Stomach smooth muscle (tissue), 2 donors: ENCODE data around the gene STK32C.

Source experiments
- H3K27ac ChIP-seq: one replicate; pipeline ENCODE4 v1.7.0; 2013; ENCODE audit warnings: mild to moderate bottlenecking, low read length, inconsistent platforms
- H3K27me3 ChIP-seq, 2 donors: one replicate each; pipeline ENCODE4 v1.7.0; 2013; ENCODE audit warnings: low read length in 2 of 2; ENCODE audit not compliant: insufficient read depth in 2 of 2, control insufficient read depth in 1 of 2
- H3K36me3 ChIP-seq, 2 donors: one replicate each; pipeline ENCODE4 v1.7.0; 2013; ENCODE audit warnings: low read length in 2 of 2; ENCODE audit not compliant: control insufficient read depth in 2 of 2, insufficient read depth in 2 of 2
- H3K4me1 ChIP-seq: one replicate; pipeline ENCODE4 v1.7.0; 2013; ENCODE audit warnings: low read length; ENCODE audit not compliant: control insufficient read depth, insufficient read depth
- H3K4me3 ChIP-seq, 2 donors: one replicate each; pipeline ENCODE4 v1.7.0; 2013; ENCODE audit warnings: low read length in 2 of 2
- H3K9ac ChIP-seq, 2 donors: one replicate each; pipeline ENCODE4 v1.7.0; 2013; ENCODE audit warnings: low read length in 2 of 2, mild to moderate bottlenecking in 1 of 2
- H3K9me3 ChIP-seq, 2 donors: one replicate each; pipeline ENCODE4 v1.7.0; 2013; ENCODE audit warnings: low read length in 2 of 2; ENCODE audit not compliant: control insufficient read depth in 2 of 2
- donor health status: healthy.
- donor health status: Pancreatic carcinoma.

STK32C gene

DNA sequence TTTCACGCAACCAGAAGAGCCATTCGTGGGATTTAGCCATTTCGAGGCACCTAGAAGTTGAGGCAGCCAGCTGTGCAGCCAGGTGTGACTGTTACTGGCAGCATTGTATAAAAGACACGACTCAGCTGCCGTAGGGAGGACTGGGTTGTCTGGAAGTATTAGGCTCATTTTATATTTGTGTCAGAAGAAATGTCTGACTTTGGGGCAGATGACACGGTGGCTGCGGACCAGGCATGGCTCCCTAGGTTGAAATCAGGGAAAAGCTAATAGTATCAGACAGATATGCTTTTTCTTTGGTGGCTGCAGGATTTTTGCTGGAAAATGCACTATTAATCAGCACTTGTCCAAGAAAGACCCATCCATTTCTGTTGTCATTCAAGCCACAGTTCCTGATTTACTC lies 125.2 kb downstream of the STK32C start:
- no peak overlapping the region for H3K9ac ChIP-seq
- H3K9me3 ChIP-seq: no peaks in the 10 kb centered on the region
- no peak overlapping the region for H3K4me3 ChIP-seq
- no peak overlapping the region for H3K27ac ChIP-seq
- no peaks in the 10 kb centered on the region for H3K36me3 ChIP-seq
- H3K27me3 ChIP-seq: peaks cover 24 to 39% of the 10 kb centered on the region in 2 donors
- H3K4me1 ChIP-seq: peaks cover 22% of the 10 kb centered on the region

DNA sequence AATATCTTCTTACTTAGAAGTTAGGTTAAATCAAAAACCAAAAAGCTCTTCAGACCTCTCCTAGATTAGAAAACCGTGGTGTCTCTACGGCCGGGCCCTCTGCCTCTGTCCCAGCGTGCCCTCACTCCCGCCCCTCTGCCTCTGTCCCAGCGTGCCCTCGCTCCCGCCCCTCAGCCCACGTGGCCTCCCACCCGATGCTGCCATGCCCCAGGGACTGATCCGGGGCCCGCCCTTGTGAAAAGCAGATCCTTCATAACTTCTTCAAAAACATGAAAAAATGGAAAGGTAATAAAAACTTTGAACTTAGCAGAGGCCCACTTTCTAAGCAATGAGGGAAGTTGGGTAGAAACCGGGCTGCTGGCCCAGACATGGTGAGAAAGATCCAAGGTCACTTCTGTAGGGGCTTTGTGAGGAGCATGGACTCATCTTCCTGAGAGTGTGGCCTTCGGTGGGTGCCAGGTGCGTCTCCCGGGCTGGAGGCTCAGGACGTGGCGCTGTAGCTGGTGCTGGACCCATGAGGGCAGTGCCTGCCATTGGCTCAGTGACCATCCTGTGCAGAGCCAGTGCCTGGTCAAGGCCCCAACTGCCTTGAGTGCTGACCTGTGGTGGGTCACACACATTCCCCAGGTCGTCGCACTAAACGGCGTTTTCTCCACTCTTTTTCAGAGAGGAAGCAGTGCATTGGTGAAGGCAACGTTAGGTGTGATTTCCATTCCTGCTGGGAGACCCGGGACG lies 125.9 kb downstream of the STK32C start:
- H3K27ac ChIP-seq: no peak overlapping the region
- H3K27me3 ChIP-seq: peaks cover 29 to 34% of the 10 kb centered on the region in 2 donors
- H3K9me3 ChIP-seq: no peaks in the 10 kb centered on the region
- peaks cover 15% of the 10 kb centered on the region for H3K4me1 ChIP-seq
- H3K4me3 ChIP-seq: no peak overlapping the region
- H3K9ac ChIP-seq: no peak overlapping the region
- no peaks in the 10 kb centered on the region for H3K36me3 ChIP-seq

DNA sequence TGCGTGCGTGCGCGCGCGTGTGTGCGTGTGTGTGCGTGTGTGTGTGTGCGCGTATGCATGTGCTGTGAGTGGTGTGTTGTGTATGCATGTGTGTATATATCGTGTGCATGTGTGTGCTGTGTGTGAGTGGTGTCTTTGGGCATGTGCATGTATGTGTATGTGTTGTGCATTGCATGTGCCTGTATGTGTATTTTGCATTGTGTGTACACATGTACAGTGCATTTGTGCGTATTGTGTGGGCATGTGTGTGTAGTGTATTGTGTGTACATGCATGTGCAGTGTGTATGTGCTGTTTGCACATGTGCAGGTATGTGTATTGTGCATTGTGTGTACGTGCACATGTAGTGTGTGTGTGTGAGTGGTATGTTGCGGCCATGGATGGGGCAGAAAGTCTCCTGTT lies 127.0 kb downstream of the STK32C start:
- no peaks in the 10 kb centered on the region for H3K36me3 ChIP-seq
- H3K27ac ChIP-seq: no peak overlapping the region
- H3K9ac ChIP-seq: no peak overlapping the region
- no peak overlapping the region for H3K4me3 ChIP-seq
- H3K9me3 ChIP-seq: no peaks in the 10 kb centered on the region
- peaks cover 32 to 34% of the 10 kb centered on the region in 2 donors for H3K27me3 ChIP-seq
- H3K4me1 ChIP-seq: peaks cover 6% of the 10 kb centered on the region

DNA sequence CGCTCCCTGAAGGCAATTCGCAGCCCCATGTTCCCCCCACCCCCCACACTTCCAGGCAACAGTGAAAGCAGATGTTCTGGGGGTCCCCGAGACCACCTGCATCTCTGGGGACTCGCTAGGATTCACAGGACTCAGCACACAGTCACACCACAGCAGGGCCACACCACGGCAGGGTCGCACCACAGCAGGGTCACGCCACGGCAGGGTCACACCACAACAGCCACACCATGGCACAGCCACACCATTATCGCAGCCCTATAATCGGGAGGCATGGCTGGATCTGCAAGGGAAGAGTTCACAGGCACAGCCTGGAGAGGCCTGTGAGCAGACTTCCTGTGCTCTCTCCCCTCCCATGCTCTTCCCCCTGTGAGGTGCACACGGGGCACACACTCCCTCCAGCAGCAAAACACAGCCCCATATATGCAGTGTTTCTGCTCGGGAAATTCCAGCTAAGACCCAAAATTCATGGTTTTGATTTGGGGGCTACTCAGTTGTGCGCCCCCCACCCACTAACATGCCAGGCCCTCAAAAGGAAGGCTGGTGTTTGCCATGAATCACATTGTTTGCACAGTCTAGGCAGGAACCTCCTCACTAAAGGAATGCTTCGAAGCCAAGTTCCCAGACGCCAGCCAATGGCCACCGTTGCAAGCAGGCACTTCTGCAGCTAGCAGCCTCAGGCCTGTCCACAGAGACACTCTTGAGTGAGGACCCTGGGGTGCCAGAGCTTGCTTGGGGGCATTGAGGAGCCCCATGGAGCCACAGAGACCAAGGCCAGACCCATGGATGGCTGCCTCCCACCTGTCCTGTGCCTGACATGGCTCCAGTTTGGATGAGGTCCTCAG lies 128.0 kb downstream of the STK32C start:
- no peak overlapping the region for H3K27ac ChIP-seq
- no peaks in the 10 kb centered on the region for H3K4me1 ChIP-seq
- H3K27me3 ChIP-seq: peaks cover 23 to 30% of the 10 kb centered on the region in 2 donors
- H3K36me3 ChIP-seq: no peaks in the 10 kb centered on the region
- H3K9me3 ChIP-seq: no peaks in the 10 kb centered on the region
- no peak overlapping the region for H3K9ac ChIP-seq
- no peak overlapping the region for H3K4me3 ChIP-seq

DNA sequence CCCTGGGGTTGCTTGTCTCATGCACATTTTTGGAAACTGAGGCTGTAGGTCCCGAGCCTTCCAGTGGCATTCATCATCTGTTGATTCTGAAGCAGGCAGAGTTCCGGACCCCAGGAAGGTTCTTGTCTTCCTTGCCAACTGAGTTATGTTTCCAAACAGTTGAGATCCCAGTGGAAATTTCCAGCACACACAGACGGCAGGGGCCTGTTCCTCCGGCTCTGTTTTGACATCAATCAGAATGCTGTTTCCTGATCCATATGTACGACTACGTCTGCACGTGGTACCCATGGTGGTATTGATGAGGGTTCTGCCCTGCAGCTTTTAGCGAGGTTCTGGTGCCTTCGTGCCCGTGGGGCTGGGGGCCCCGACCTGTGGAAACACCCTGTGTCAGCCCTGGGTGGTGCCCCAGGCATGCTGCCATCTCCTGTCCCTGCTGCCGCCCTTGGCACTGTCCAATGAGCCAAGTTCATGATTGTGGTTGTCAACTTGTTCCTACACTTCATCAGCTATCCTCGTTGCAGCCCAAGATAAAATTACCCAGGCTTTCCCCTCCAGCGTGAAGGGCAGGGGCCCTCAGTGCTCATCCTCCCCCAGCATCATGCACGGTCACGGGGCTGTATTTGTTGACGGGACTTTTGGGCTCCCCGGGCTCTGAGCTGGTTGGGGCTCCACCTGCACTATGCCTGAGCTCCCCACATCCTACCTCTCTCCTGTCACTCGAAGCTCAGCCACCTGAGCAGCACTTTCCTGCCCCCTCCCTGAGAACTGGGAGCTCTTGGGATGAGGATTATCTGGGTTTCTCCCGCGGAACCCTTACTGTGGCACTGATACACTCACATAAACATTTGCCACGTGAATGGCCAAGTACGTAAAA lies 128.8 kb downstream of the STK32C start:
- H3K9ac ChIP-seq: no peak overlapping the region
- no peaks in the 10 kb centered on the region for H3K4me1 ChIP-seq
- H3K36me3 ChIP-seq: no peaks in the 10 kb centered on the region
- H3K4me3 ChIP-seq: no peak overlapping the region
- H3K27ac ChIP-seq: no peak overlapping the region
- H3K27me3 ChIP-seq: peaks cover 25 to 29% of the 10 kb centered on the region in 2 donors
- H3K9me3 ChIP-seq: no peaks in the 10 kb centered on the region

DNA sequence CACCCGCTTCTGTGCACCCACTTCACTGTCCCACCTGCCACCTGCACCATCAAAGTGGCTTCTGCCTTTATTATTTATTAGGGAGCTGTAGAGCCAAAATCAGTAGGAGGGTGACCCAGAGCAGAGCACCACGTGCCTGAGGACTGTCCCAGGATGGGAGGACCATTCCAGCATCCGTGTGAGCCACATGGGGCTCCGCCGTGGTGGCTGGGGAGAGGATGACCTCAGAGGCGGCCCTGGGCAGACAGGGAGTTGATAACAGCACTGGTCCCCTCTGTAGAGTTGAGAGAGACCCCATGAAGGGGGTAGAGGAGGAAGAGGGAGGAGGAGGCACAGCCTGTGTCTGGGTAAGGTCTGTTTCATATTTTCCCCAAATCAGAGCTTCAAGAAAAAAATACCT lies 129.7 kb downstream of the STK32C start:
- Histone ChIP-seq H3K4me3 (no peak overlapping the region), H3K36me3 (no peaks in the 10 kb centered on the region), H3K4me1 (no peaks in the 10 kb centered on the region), H3K9ac (no peak overlapping the region), H3K27ac (no peak overlapping the region), H3K27me3 (peaks cover 25 to 29% of the 10 kb centered on the region in 2 donors), H3K9me3 (no peaks in the 10 kb centered on the region)

DNA sequence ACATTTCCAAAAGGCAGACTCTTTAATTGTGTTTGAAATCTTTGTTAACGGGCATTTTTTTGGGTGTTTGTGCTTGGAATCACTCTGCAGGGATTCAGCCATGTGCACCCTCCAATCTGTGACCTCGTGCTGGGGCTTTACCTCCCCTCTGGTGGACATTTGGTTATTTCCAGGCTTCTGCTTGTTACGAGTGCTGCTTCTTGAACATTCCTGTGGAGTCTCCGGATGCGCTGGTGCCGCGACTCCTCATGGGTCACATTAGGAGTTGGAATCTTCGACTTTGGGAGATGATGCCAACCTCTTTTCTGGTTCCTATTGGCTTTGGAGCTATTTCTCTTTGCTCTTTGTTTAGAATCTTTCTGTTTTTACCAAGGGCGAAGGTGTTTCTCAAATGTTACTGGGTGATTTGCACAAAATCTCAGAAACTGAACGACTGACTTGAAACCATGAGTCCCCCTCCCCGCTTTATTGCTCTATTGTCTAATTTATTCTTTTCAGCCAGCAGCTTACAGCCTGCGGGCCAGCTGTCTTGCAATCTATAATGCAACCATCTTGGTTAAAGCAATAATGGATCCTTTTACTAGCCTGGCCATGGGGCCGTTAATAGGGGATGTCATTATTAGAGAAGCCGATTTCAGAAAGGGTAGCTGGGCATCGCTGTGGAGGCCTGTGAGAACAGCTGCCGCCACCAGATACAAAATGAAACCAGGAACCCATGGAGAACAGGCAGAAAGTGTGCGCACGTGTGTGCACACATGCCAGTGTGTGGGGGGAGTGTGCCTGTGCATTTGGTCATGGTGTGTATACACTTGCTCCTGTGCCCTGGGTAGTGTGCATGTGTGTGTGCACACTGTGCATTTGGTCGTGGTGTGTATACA lies 130.9 kb downstream of the STK32C start:
- Histone ChIP-seq H3K36me3 (no peaks in the 10 kb centered on the region), H3K9me3 (no peaks in the 10 kb centered on the region), H3K4me3 (no peak overlapping the region), H3K9ac (no peak overlapping the region), H3K27ac (no peak overlapping the region), H3K4me1 (no peaks in the 10 kb centered on the region), H3K27me3 (peaks cover 24 to 25% of the 10 kb centered on the region in 2 donors)

DNA sequence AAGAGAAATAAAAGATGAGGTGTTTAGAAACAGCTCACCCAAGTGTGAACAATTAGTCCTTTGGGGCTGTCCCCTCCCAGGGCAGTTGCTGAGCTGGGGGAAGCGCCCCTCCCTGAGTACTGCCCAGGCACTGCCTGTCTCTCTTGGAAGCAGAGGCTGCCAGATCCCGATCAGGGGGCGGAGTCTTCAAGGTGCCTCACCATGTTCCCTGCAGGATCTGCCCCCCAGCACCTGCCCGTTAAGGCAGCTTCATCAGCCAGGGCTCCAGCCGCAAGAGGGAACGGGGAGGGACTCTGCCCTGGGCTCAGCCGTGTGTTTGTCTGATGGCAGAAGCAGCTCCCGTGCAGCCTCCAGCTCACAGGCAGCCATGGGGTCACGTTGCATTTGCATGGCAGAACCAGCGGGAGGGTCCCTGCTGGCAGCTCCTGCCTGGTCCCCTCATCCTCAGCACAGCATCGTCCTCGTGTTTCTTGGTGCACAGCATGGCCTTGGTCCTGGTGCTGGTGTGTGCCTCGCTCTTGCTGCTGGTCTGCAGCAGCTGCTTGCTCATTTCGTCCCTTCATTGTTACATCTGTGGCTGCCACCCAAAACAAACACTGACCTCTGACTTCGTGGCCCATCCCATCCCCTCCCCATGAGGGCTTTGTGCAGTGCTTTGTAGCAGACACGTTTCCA lies 131.7 kb downstream of the STK32C start:
- Histone ChIP-seq H3K4me3 (no peak overlapping the region), H3K9me3 (no peaks in the 10 kb centered on the region), H3K36me3 (no peaks in the 10 kb centered on the region), H3K27ac (no peak overlapping the region), H3K27me3 (peaks cover 24 to 25% of the 10 kb centered on the region in 2 donors), H3K4me1 (no peaks in the 10 kb centered on the region), H3K9ac (no peak overlapping the region)

DNA sequence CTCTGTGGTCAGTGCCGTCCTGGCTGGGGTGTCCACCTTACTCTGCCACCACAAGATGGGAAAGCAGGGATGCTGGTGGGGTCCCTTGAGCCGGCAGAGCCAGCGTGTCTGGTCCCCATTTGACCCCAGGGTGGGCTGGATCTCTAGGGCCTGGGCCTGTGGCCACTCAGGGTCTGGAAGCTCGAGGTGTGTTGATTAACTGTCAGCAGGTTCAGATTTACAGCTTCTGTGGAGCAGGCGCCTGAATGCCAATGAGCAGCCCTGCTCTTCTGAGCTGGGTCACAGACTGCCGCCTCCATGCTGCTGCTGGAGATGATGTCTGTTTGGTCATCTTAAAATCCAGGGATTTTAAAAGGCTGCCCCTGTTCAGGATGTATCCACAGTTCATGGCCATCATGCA lies 132.3 kb downstream of the STK32C start:
- Histone ChIP-seq H3K27ac (no peak overlapping the region), H3K9ac (no peak overlapping the region), H3K4me1 (no peaks in the 10 kb centered on the region), H3K9me3 (no peaks in the 10 kb centered on the region), H3K27me3 (peaks cover 24 to 25% of the 10 kb centered on the region in 2 donors), H3K4me3 (no peak overlapping the region), H3K36me3 (no peaks in the 10 kb centered on the region)
